BJ (cell line): ENCODE measurements around the gene SPN. TPM values are rescaled to one million over a fixed set of nuclear protein-coding genes. Genes with fewer than 3 reads are reported as not detected.
"Not testable (repeated sequence)": the region's sequence is repeated elsewhere in the genome, so short reads cannot be mapped to it uniquely, and the experiment has no call there.

Source experiments
- CTCF ChIA-PET: fragments of 350-600 bp; formaldehyde crosslinking; extraction: SDS; loops from one replicate; lab custom pipeline; 2021; ENCODE audit warnings: antibody characterized with exemption, inconsistent platforms; lab: Yijun Ruan, JAX
- POLR2A ChIA-PET: fragments of 300-600 bp; sonication (Branson Sonifier 250); formaldehyde crosslinking; extraction: SDS; loops from one replicate; lab custom pipeline; 2021; ENCODE audit warnings: antibody characterized with exemption; lab: Charles Lee
- DNase-seq: peaks from one replicate; pipeline ENCODE4 v3.0.0-alpha.2; 2011; ENCODE audit warnings: low read depth
- H3K27me3 ChIP-seq: 2 replicates; pipeline ENCODE4 v1.6.0; 2011; ENCODE audit warnings: low read length; ENCODE audit not compliant: control insufficient read depth, insufficient read depth
- H3K36me3 ChIP-seq: 2 replicates; pipeline ENCODE4 v1.5.1; 2011; ENCODE audit warnings: low read length; ENCODE audit not compliant: control insufficient read depth, insufficient read depth
- H3K4me3 ChIP-seq: 2 replicates; pipeline ENCODE4 v1.5.1; 2011; ENCODE audit warnings: low read depth, mild to moderate bottlenecking, control low read depth, low read length
- polyA plus RNA-seq: library from polyadenylated mRNA; depleted of rRNA; stranded (reverse); fragments of >200 nt; gene quantifications from 2 replicates; pipeline ENCODE4 v1.2.3, GENCODE V29; 2011
- TF ChIP-seq, protein P1 (sequence below): IDR thresholded peaks from 2 replicates; pipeline ENCODE4 v1.5.1; 2011; ENCODE audit warnings: low read depth, mild to moderate bottlenecking, control low read depth, inconsistent platforms, low read length, moderate library complexity; ENCODE audit not compliant: insufficient read depth

The SPN gene
- polyA plus RNA-seq, 1 experiment, result not detected

DNA sequence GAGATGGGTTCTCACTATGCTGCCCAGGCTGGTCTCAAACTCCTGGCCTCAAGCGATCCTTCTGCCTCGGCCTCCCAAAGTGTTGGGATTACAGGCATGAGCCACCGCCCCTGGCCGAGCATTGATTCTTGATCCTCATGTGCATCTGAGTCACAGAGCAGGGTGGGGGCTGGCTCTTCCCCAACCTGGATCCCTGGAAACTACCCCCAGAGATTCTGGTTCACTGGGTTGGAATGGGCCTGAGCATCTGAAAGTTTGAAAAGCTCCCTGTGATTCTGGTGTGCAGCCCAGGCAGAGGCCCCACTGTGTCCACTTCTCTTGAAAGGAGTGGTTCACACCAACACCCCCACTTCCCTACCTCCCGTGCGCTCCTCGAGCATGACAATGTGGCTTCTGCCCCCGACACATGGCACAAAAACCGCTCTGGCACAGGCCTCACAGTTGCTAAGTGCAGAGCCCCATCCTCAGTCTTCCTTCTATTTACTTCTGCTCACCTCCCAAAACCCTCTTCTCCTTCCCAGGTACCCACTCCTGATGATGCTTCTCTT lies 20.6 kb downstream of the SPN start:
- TF ChIP-seq, protein P1, sequence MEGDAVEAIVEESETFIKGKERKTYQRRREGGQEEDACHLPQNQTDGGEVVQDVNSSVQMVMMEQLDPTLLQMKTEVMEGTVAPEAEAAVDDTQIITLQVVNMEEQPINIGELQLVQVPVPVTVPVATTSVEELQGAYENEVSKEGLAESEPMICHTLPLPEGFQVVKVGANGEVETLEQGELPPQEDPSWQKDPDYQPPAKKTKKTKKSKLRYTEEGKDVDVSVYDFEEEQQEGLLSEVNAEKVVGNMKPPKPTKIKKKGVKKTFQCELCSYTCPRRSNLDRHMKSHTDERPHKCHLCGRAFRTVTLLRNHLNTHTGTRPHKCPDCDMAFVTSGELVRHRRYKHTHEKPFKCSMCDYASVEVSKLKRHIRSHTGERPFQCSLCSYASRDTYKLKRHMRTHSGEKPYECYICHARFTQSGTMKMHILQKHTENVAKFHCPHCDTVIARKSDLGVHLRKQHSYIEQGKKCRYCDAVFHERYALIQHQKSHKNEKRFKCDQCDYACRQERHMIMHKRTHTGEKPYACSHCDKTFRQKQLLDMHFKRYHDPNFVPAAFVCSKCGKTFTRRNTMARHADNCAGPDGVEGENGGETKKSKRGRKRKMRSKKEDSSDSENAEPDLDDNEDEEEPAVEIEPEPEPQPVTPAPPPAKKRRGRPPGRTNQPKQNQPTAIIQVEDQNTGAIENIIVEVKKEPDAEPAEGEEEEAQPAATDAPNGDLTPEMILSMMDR, result no peak
- POLR2A ChIA-PET, result no interaction called here
- CTCF ChIA-PET, result interaction anchor here (0.7 to 1.1 kb wide), 2 partner anchors 17 kb away, joined by 3 read pairs; no protein-coding TSS in a partner anchor
- no peak for DNase-seq
- no peaks in the 10 kb centered on the region for H3K27me3 ChIP-seq
- H3K4me3 ChIP-seq, result no peak overlapping the region
- no peaks in the 10 kb centered on the region for H3K36me3 ChIP-seq

DNA sequence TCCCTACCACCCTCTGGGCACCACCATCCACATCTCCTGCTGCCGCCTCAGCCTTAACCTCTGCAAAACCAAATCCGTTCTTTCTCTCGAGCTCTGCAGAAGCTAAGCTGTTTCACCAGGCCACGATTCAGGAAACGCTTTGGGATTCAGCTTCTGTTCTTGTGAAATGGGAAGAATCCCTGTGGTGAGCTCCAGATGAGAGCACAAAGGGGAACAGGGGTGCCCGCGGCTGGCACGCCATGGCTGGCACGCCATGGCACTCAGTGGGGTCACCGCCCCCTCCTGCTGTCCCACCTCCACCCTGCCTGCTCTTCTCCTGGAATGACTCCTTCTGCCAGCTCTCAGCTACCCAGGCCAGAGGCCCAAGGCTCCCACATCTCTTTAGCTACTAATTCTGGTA lies 21.6 kb downstream of the SPN start:
- Histone ChIP-seq H3K36me3 (no peaks in the 10 kb centered on the region), H3K4me3 (no peak overlapping the region), H3K27me3 (no peaks in the 10 kb centered on the region)
- POLR2A ChIA-PET, result no interaction called here
- no peak for DNase-seq
- TF ChIP-seq, protein P1, result no peak
- CTCF ChIA-PET, result interaction anchor here (1.0 to 1.6 kb wide), 3 partner anchors 16 to 45 kb away, joined by 3 to 4 read pairs (median 3); no protein-coding TSS in a partner anchor

GRCh38 chr16:29686740-29687332 lies 23.8 kb downstream of the SPN start:
- H3K27me3 ChIP-seq, result no peaks in the 10 kb centered on the region
- POLR2A ChIA-PET, result no interaction called here
- no peaks in the 10 kb centered on the region for H3K36me3 ChIP-seq
- no peak overlapping the region for H3K4me3 ChIP-seq
- CTCF ChIA-PET, result interaction anchor here (1.3 kb wide), 1 partner anchor 13 kb away, joined by 4 read pairs; no protein-coding TSS in a partner anchor
- no peak for DNase-seq
- TF ChIP-seq, protein P1, result no peak

- no peaks in the 10 kb centered on the region for H3K27me3 ChIP-seq
- H3K36me3 ChIP-seq, result no peaks in the 10 kb centered on the region
- ChIA-PET CTCF (interaction anchor here (1.0 to 1.4 kb wide), 3 partner anchors 12 to 13 kb away, joined by 3 to 4 read pairs (median 4); no protein-coding TSS in a partner anchor), POLR2A (no interaction called here)
- TF ChIP-seq, protein P1, result no peak
- DNase-seq, result no peak
- no peak overlapping the region for H3K4me3 ChIP-seq
These were observed 24.7 kb downstream of the SPN start for GRCh38 chr16:29687755-29688154.

- no peaks in the 10 kb centered on the region for H3K36me3 ChIP-seq
- H3K27me3 ChIP-seq, result no peaks in the 10 kb centered on the region
- TF ChIP-seq, protein P1, result no peak
- no peak for DNase-seq
- ChIA-PET CTCF (interaction anchor here (1.0 to 1.4 kb wide), 2 partner anchors 12 to 13 kb away, joined by 3 to 4 read pairs; no protein-coding TSS in a partner anchor), POLR2A (no interaction called here)
- no peak overlapping the region for H3K4me3 ChIP-seq
These were observed 25.1 kb downstream of the SPN start for GRCh38 chr16:29688172-29688571.

DNA sequence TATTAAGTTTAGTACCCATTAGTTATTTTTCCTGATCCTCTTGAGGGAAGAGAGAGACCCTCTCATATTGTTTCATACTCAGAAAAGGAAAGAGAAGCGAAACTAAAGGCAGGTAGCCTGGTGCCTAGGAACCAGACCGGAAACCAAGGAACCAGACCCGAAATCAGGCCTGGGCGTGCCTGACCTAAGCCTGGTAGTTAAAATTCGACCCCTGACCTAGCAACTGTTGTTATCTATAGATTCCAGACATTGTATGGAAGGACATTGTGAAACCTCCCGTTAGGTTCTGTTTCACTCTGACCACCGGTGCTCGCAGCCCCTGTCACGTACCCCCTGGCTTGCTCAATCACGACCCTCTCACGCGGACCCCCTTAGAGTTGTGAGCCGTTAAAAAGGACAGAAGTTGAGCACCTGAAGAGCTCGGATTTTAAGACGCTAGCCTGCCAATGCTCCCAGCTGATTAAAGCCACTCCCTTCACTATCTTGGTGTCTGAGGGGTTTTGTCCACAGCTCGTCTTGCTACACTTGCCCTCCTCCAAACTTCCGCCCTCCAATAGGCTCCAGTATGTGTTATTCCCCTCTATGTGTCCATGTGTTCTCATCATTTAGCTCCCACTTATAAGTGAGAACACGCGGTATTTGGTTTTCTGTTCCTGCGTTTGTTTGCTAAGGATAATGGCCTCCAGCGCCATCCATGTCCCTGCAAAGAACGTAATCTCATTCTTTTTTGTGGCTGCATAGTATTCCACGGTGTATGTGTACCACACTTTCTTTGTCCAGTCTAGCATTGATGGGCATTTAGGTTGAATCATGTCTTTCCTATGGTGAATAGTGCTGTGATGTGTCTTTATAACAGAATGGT lies 26.7 kb downstream of the SPN start:
- DNase-seq, H3K36me3 ChIP-seq, POLR2A ChIA-PET, H3K27me3 ChIP-seq, H3K4me3 ChIP-seq: not testable (repeated sequence)
- CTCF ChIA-PET, result interaction anchor here (0.9 kb wide), 1 partner anchor 11 kb away, joined by 5 read pairs; no protein-coding TSS in a partner anchor

DNA sequence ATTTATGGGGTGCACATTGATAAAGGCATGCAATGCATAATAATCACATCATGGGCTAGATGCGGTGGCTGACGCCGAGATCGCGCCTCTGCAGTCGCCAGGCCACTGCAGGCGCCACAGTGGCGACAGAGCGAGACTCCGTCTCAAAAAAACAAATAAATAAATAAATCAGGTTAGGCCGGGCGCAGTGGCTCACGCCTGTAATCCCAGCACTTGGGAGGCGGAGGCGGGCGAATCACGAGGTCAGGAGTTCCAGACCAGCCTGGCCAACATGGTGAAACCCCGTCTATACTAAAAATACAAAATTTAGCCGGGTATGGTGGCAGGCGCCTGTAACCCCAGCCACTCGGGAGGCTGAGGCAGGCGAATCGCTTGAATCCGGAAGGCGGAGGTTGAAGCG lies 29.6 kb downstream of the SPN start:
- DNase-seq, H3K4me3 ChIP-seq, H3K27me3 ChIP-seq, POLR2A ChIA-PET, H3K36me3 ChIP-seq: not testable (repeated sequence)
- CTCF ChIA-PET, result interaction anchor here (0.7 kb wide), 1 partner anchor 228 kb away, joined by 3 read pairs; no protein-coding TSS in a partner anchor
